Coronary artery (tissue), 2 donors: Measurements from ENCODE around the gene CLASP2.
"Not testable (repeated sequence)": the region's sequence is repeated elsewhere in the genome, so short reads cannot be mapped to it uniquely, and the experiment has no call there.

Source experiments
- DNase-seq: peaks from one replicate; pipeline ENCODE4 v3.0.0-alpha.2; 2017; ENCODE audit warnings: low spot score
- H3K27ac ChIP-seq, 2 donors: fragments of 200-600 bp; sonication (generic); one replicate each; pipeline ENCODE4 v1.5.1; 2016 to 2019
- H3K4me3 ChIP-seq: fragments of 200-600 bp; sonication (generic); 2 replicates; pipeline ENCODE4 v1.5.1; 2016; ENCODE audit warnings: mild to moderate bottlenecking, moderate library complexity
- TF ChIP-seq, protein P1 (sequence below): fragments of 200-600 bp; sonication (generic); IDR thresholded peaks from one replicate; pipeline ENCODE4 v1.5.1; 2019; ENCODE audit warnings: antibody characterized with exemption

Gene CLASP2

DNA sequence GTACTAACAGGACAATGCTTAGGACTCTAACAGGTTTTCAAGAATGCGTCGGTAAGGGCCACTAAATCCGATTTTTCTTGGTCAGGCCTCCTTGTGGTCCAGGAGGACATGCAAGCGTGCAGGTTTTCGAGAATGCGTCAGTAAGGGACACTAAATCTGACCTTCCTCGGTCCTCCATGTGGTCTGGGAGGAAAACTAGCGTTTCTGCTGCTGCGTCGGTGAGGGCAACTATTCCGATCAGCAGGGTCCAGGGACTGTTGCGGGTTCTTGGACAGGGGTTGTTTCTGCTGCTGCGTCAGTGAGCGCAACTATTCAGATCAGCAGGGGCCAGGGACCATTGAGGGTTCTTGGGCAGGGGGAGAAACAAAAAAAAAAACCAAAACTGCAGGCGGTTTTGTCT lies 270.1 kb downstream of the CLASP2 start:
- Histone ChIP-seq H3K4me3 (no peak overlapping the region), H3K27ac (no peak overlapping the region)
- no peak for DNase-seq
- TF ChIP-seq, protein P1, sequence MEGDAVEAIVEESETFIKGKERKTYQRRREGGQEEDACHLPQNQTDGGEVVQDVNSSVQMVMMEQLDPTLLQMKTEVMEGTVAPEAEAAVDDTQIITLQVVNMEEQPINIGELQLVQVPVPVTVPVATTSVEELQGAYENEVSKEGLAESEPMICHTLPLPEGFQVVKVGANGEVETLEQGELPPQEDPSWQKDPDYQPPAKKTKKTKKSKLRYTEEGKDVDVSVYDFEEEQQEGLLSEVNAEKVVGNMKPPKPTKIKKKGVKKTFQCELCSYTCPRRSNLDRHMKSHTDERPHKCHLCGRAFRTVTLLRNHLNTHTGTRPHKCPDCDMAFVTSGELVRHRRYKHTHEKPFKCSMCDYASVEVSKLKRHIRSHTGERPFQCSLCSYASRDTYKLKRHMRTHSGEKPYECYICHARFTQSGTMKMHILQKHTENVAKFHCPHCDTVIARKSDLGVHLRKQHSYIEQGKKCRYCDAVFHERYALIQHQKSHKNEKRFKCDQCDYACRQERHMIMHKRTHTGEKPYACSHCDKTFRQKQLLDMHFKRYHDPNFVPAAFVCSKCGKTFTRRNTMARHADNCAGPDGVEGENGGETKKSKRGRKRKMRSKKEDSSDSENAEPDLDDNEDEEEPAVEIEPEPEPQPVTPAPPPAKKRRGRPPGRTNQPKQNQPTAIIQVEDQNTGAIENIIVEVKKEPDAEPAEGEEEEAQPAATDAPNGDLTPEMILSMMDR: no peak

DNA sequence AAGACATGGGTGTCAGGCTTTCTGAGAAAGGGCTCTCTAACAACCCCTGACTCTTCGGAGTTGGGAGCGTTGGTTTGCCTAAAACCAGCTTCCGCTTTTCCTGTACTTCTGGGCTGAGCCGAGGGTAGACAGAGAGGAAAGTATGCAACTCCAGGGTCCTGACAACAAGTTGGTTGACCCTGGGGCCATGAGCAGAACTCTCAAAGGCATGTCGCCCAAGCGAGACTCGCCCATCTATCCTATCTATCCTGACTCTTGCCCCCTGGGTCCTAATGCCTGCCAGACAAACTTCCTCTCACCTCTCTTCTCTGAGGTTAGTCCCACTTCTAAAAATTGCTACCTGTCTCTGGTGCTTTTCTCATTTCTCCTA lies 270.8 kb downstream of the CLASP2 start:
- H3K4me3 ChIP-seq, DNase-seq: not testable (repeated sequence)

More for the DNA sequence above, 270.8 kb downstream of the CLASP2 start:
- not testable (repeated sequence) for H3K27ac ChIP-seq
